Stimulated activated naive B cell treated with anti-CD40 and anti-IgM and Interleukin-4, amounts not matched to agents 10 μg/mL and 1 μg/mL and 100 μg/mL, for 72 hours (primary cell): ENCODE results near the gene TAOK3.
"Not testable (repeated sequence)": the region's sequence is repeated elsewhere in the genome, so short reads cannot be mapped to it uniquely, and the experiment has no call there.

Source experiments
- ATAC-seq, 2 donors: fragments of 150-1000 bp; cut with Tn5 transposase; replicated peaks; 2 replicates each; pipeline ENCODE4 v1.10.0; 2021; ENCODE audit warnings: moderate library complexity in 1 of 2
- DNase-seq: peaks from one replicate; pipeline ENCODE4 v3.0.0; 2021
- H3K27ac Mint-ChIP-seq: one replicate; pipeline ENCODE4 v1.8.0; 2022; ENCODE audit warnings: mild to moderate bottlenecking, mixed read lengths
- H3K27me3 Mint-ChIP-seq, 2 donors: one replicate each; pipeline ENCODE4 v1.8.0; 2022; ENCODE audit warnings: mixed read lengths in 2 of 2
- H3K36me3 Mint-ChIP-seq, 2 donors: one replicate each; pipeline ENCODE4 v1.8.0; 2022; ENCODE audit warnings: mixed read lengths in 2 of 2, mild to moderate bottlenecking in 1 of 2
- H3K4me1 Mint-ChIP-seq, 2 donors: one replicate each; pipeline ENCODE4 v1.8.0; 2022; ENCODE audit warnings: mixed read lengths in 2 of 2, mild to moderate bottlenecking in 1 of 2
- H3K4me3 Mint-ChIP-seq, 2 donors: one replicate each; pipeline ENCODE4 v1.8.0; 2022; ENCODE audit warnings: mild to moderate bottlenecking in 2 of 2, mixed read lengths in 2 of 2, moderate library complexity in 1 of 2
- H3K9me3 Mint-ChIP-seq, 2 donors: one replicate each; pipeline ENCODE4 v1.8.0; 2022; ENCODE audit warnings: mixed read lengths in 2 of 2, mild to moderate bottlenecking in 1 of 2

Gene TAOK3

GRCh38 chr12:118164798-118165486 is 207.8 kb downstream of the TAOK3 start:
- peak overlapping the region; percentile 11 for H3K27ac Mint-ChIP-seq
- no peak overlapping the region for H3K4me3 Mint-ChIP-seq
- peaks cover 15 to 39% of the 10 kb centered on the region in 2 donors for H3K4me1 Mint-ChIP-seq
- DNase-seq (no peak), ATAC-seq (no peak)
- peaks cover 0 to 4% of the 10 kb centered on the region in 2 donors for H3K9me3 Mint-ChIP-seq
- no peaks in the 10 kb centered on the region for H3K27me3 Mint-ChIP-seq
- peaks cover 51 to 55% of the 10 kb centered on the region in 2 donors for H3K36me3 Mint-ChIP-seq

- H3K4me3 Mint-ChIP-seq, result no peak overlapping the region
- H3K4me1 Mint-ChIP-seq, result peaks cover 5 to 16% of the 10 kb centered on the region in 2 donors
- no peak overlapping the region for H3K27ac Mint-ChIP-seq
- ATAC-seq (no peak), DNase-seq (no peak)
- H3K36me3 Mint-ChIP-seq, result peaks cover 34% of the 10 kb centered on the region in 2 donors
- H3K9me3 Mint-ChIP-seq, result no peaks in the 10 kb centered on the region
- no peaks in the 10 kb centered on the region for H3K27me3 Mint-ChIP-seq
These were observed 212.2 kb downstream of the TAOK3 start for GRCh38 chr12:118160536-118160935.

GRCh38 chr12:118151755-118152154 is 221.0 kb downstream of the TAOK3 start:
- H3K9me3 Mint-ChIP-seq, result peaks cover 0 to 4% of the 10 kb centered on the region in 2 donors
- H3K27ac Mint-ChIP-seq, result peak overlapping the region; percentile 37
- no peak overlapping the region for H3K4me3 Mint-ChIP-seq
- no peaks in the 10 kb centered on the region for H3K27me3 Mint-ChIP-seq
- DNase-seq, result no peak
- H3K36me3 Mint-ChIP-seq, result peaks cover 24 to 30% of the 10 kb centered on the region in 2 donors
- peaks cover 5 to 10% of the 10 kb centered on the region in 2 donors for H3K4me1 Mint-ChIP-seq
- ATAC-seq, result no peak

- Mint-ChIP-seq H3K9me3 (peaks cover 0 to 4% of the 10 kb centered on the region in 2 donors), H3K27me3 (no peaks in the 10 kb centered on the region), H3K36me3 (peaks cover 28 to 35% of the 10 kb centered on the region in 2 donors), H3K27ac (no peak overlapping the region), H3K4me3 (no peak overlapping the region), H3K4me1 (peaks cover 5 to 12% of the 10 kb centered on the region in 2 donors)
- no peak for DNase-seq
- ATAC-seq, result no peak
These were observed 222.1 kb downstream of the TAOK3 start for GRCh38 chr12:118150625-118151024.

GRCh38 chr12:118148287-118148686 is 224.4 kb downstream of the TAOK3 start:
- H3K27me3 Mint-ChIP-seq, result no peaks in the 10 kb centered on the region
- H3K27ac Mint-ChIP-seq, result peak overlapping the region; percentile 51
- DNase-seq, result no peak
- peaks cover 43 to 54% of the 10 kb centered on the region in 2 donors for H3K36me3 Mint-ChIP-seq
- H3K4me3 Mint-ChIP-seq, result no peak overlapping the region
- H3K4me1 Mint-ChIP-seq, result peaks cover 10 to 31% of the 10 kb centered on the region in 2 donors
- ATAC-seq, result no peak
- peaks cover 0 to 4% of the 10 kb centered on the region in 2 donors for H3K9me3 Mint-ChIP-seq

GRCh38 chr12:118145798-118146156 is 226.9 kb downstream of the TAOK3 start:
- peaks cover 0 to 4% of the 10 kb centered on the region in 2 donors for H3K9me3 Mint-ChIP-seq
- ATAC-seq (peak in 1 of 2 donors; percentile 25), DNase-seq (no peak)
- H3K36me3 Mint-ChIP-seq, result peaks cover 56 to 64% of the 10 kb centered on the region in 2 donors
- H3K27ac Mint-ChIP-seq, result peak overlapping the region; percentile 75
- peaks cover 12 to 37% of the 10 kb centered on the region in 2 donors for H3K4me1 Mint-ChIP-seq
- no peaks in the 10 kb centered on the region for H3K27me3 Mint-ChIP-seq
- no peak overlapping the region for H3K4me3 Mint-ChIP-seq

- peaks cover 58 to 65% of the 10 kb centered on the region in 2 donors for H3K36me3 Mint-ChIP-seq
These were observed 227.5 kb downstream of the TAOK3 start for GRCh38 chr12:118145113-118145797.

GRCh38 chr12:118144499-118144898 is 228.2 kb downstream of the TAOK3 start:
- H3K36me3 Mint-ChIP-seq, result peaks cover 65 to 68% of the 10 kb centered on the region in 2 donors
- ATAC-seq, result no peak
- H3K4me1 Mint-ChIP-seq, result peaks cover 12 to 38% of the 10 kb centered on the region in 2 donors
- H3K27me3 Mint-ChIP-seq, result no peaks in the 10 kb centered on the region
- H3K27ac Mint-ChIP-seq, result peak overlapping the region; percentile 47
- H3K4me3 Mint-ChIP-seq, result no peak overlapping the region
- H3K9me3 Mint-ChIP-seq, result peaks cover 0 to 4% of the 10 kb centered on the region in 2 donors
- no peak for DNase-seq

More at GRCh38 chr12:118145113-118145797, 227.5 kb downstream of the TAOK3 start:
- Mint-ChIP-seq H3K27ac (peak overlapping the region; percentile 75), H3K27me3 (no peaks in the 10 kb centered on the region), H3K4me1 (peaks cover 12 to 37% of the 10 kb centered on the region in 2 donors), H3K4me3 (no peak overlapping the region), H3K9me3 (peaks cover 0 to 4% of the 10 kb centered on the region in 2 donors)
- DNase-seq (no peak), ATAC-seq (peak; percentile 65 to 75)

- Mint-ChIP-seq H3K9me3 (no peaks in the 10 kb centered on the region), H3K27ac (no peak overlapping the region), H3K36me3 (peaks cover 56 to 66% of the 10 kb centered on the region in 2 donors), H3K4me1 (peaks cover 19 to 56% of the 10 kb centered on the region in 2 donors), H3K27me3 (no peaks in the 10 kb centered on the region), H3K4me3 (no peak overlapping the region)
- ATAC-seq (no peak), DNase-seq (no peak)
These were observed 231.9 kb downstream of the TAOK3 start for GRCh38 chr12:118140825-118141224.

- peak overlapping the region; percentile 96 to 98 for H3K4me3 Mint-ChIP-seq
- peak overlapping the region; percentile 94 for H3K27ac Mint-ChIP-seq
- ATAC-seq (no peak), DNase-seq (no peak)
- no peaks in the 10 kb centered on the region for H3K9me3 Mint-ChIP-seq
- no peaks in the 10 kb centered on the region for H3K27me3 Mint-ChIP-seq
- peaks cover 14 to 41% of the 10 kb centered on the region in 2 donors for H3K4me1 Mint-ChIP-seq
- H3K36me3 Mint-ChIP-seq, result peaks cover 30 to 40% of the 10 kb centered on the region in 2 donors
These were observed 235.5 kb downstream of the TAOK3 start for GRCh38 chr12:118137148-118137678.

GRCh38 chr12:118136559-118137003 is 236.1 kb downstream of the TAOK3 start:
- H3K4me1 Mint-ChIP-seq, result peaks cover 14 to 41% of the 10 kb centered on the region in 2 donors
- H3K27me3 Mint-ChIP-seq, result no peaks in the 10 kb centered on the region
- H3K4me3 Mint-ChIP-seq, result peak overlapping the region; percentile 96 to 98
- peak; percentile 39 to 56 for ATAC-seq
- peak overlapping the region; percentile 94 for H3K27ac Mint-ChIP-seq
- H3K36me3 Mint-ChIP-seq, result peaks cover 26 to 37% of the 10 kb centered on the region in 2 donors
- peak; percentile 29 for DNase-seq
- no peaks in the 10 kb centered on the region for H3K9me3 Mint-ChIP-seq

- peak within 1 kb of the TSS; percentile 96 to 98 for H3K4me3 Mint-ChIP-seq
- no peaks in the 10 kb centered on the region for H3K27me3 Mint-ChIP-seq
- DNase-seq, result peak; percentile 91
- peaks cover 14 to 41% of the 10 kb centered on the region in 2 donors for H3K4me1 Mint-ChIP-seq
- peaks cover 20 to 31% of the 10 kb centered on the region in 2 donors for H3K36me3 Mint-ChIP-seq
- peak within 1 kb of the TSS; percentile 94 for H3K27ac Mint-ChIP-seq
- ATAC-seq, result peak; percentile 98 to 99
- no peaks in the 10 kb centered on the region for H3K9me3 Mint-ChIP-seq
These were observed 236.7 kb downstream of the TAOK3 start, which contains the start of gene PEBP1 for GRCh38 chr12:118135788-118136558. TSS of gene PEBP1 (plus strand) at chr12:118136124. CDS start at chr12:118136210, 86 bp downstream.

GRCh38 chr12:118129436-118129835 is 243.3 kb downstream of the TAOK3 start:
- H3K4me3 Mint-ChIP-seq, H3K27ac Mint-ChIP-seq, H3K27me3 Mint-ChIP-seq, H3K9me3 Mint-ChIP-seq, ATAC-seq, DNase-seq, H3K4me1 Mint-ChIP-seq, H3K36me3 Mint-ChIP-seq: not testable (repeated sequence)

GRCh38 chr12:118127867-118128266 is 244.8 kb downstream of the TAOK3 start:
- ATAC-seq (no peak), DNase-seq (no peak)
- H3K36me3 Mint-ChIP-seq, result no peaks in the 10 kb centered on the region
- no peaks in the 10 kb centered on the region for H3K9me3 Mint-ChIP-seq
- no peaks in the 10 kb centered on the region for H3K4me1 Mint-ChIP-seq
- H3K27ac Mint-ChIP-seq, result no peak overlapping the region
- no peak overlapping the region for H3K4me3 Mint-ChIP-seq
- no peaks in the 10 kb centered on the region for H3K27me3 Mint-ChIP-seq
